ENCODE results near the gene LSAMP.

DNA sequence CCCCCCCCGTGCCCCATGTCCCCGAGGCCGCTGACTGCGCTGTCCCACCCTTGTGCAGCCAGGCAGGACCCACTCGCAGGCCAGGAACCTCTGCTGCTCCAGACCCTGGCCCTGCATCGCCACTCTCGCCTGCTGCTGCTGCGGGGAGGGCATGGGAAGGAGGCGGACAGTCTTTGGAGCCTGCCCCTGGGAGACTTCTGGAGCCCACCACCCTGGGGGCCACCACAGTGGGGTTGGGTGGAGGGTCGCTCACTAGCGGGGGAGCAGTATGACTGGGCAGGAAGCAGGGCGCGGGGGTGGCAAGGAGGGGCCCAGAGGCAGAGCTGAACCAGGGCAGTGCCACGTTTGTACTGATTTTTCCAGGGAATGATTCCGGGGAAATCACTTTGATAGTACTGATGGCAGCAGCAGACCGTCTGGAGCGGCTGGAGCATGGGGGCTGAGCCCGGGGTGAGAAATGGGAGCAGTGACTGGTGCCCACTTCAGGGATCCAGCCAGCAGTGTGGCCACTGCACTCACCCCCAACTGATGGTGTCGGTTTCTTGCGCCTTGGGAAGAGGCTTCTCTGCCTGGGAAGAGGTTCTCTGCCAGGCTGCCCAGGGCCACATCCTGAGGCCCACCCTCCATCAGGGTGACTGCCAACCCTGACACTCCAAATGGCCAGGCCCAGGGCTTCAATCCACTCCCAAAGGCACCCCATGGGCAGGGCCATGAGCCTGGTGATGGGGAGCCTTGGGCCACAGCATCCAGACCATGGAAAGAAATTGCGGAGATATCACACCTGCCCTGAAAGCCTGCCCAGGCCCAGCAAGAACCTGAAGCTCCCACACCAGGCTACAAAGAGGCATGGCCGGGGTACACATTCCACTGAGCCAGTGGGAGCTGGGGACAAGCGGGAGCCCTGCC lies 53.7 kb downstream of the LSAMP start:
- TF ChIP-seq ZNF184 (tag by site-specific recombination; IDR thresholded peaks at IDR 0.05) = no peak
- TF ChIP-seq, protein P1, sequence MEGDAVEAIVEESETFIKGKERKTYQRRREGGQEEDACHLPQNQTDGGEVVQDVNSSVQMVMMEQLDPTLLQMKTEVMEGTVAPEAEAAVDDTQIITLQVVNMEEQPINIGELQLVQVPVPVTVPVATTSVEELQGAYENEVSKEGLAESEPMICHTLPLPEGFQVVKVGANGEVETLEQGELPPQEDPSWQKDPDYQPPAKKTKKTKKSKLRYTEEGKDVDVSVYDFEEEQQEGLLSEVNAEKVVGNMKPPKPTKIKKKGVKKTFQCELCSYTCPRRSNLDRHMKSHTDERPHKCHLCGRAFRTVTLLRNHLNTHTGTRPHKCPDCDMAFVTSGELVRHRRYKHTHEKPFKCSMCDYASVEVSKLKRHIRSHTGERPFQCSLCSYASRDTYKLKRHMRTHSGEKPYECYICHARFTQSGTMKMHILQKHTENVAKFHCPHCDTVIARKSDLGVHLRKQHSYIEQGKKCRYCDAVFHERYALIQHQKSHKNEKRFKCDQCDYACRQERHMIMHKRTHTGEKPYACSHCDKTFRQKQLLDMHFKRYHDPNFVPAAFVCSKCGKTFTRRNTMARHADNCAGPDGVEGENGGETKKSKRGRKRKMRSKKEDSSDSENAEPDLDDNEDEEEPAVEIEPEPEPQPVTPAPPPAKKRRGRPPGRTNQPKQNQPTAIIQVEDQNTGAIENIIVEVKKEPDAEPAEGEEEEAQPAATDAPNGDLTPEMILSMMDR (tag by site-specific recombination; IDR thresholded peaks at IDR 0.05) = no peak
- TF ChIP-seq, protein P2, sequence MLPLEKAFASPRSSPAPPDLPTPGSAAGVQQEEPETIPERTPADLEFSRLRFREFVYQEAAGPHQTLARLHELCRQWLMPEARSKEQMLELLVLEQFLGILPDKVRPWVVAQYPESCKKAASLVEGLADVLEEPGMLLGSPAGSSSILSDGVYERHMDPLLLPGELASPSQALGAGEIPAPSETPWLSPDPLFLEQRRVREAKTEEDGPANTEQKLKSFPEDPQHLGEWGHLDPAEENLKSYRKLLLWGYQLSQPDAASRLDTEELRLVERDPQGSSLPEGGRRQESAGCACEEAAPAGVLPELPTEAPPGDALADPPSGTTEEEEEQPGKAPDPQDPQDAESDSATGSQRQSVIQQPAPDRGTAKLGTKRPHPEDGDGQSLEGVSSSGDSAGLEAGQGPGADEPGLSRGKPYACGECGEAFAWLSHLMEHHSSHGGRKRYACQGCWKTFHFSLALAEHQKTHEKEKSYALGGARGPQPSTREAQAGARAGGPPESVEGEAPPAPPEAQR (tag by site-specific recombination; IDR thresholded peaks at IDR 0.05) = no peak
- no peak for TF ChIP-seq ZNF19 (tag by site-specific recombination; IDR thresholded peaks at IDR 0.05; ENCODE audit: low read depth)
- no peak for TF ChIP-seq ZNF776 (tag by site-specific recombination; IDR thresholded peaks at IDR 0.05; ENCODE audit: borderline replicate concordance)
- TF ChIP-seq, protein P3, sequence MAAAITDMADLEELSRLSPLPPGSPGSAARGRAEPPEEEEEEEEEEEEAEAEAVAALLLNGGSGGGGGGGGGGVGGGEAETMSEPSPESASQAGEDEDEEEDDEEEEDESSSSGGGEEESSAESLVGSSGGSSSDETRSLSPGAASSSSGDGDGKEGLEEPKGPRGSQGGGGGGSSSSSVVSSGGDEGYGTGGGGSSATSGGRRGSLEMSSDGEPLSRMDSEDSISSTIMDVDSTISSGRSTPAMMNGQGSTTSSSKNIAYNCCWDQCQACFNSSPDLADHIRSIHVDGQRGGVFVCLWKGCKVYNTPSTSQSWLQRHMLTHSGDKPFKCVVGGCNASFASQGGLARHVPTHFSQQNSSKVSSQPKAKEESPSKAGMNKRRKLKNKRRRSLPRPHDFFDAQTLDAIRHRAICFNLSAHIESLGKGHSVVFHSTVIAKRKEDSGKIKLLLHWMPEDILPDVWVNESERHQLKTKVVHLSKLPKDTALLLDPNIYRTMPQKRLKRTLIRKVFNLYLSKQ (tag by site-specific recombination; IDR thresholded peaks at IDR 0.05; ENCODE audit: borderline replicate concordance) = no peak
